ENCODE measurements around the gene GPR173.

GRCh38 chrX:53085661-53086229, 37.2 kb downstream of the GPR173 start:
- TF ChIP-seq POLR2A (IDR thresholded peaks at IDR 0.05) = no peak
- TF ChIP-seq CTCF (IDR thresholded peaks at IDR 0.05) = no peak
